Esophagus squamous epithelium (tissue), 5 donors: Measurements from ENCODE around the gene REV3L. TPM values are rescaled to one million over a fixed set of nuclear protein-coding genes. Genes with fewer than 3 reads are reported as not detected.

Source experiments
- DNase-seq: peaks from one replicate; lab custom pipeline; 2025; lab: John Stamatoyannopoulos, UW
- H3K27ac ChIP-seq, 4 donors: fragments of 200-600 bp; sonication (generic); one replicate each; pipeline ENCODE4 v1.5.1; 2016 to 2019; ENCODE audit warnings: mild to moderate bottlenecking in 1 of 4
- H3K27me3 ChIP-seq, 4 donors: fragments of 200-600 bp; sonication (generic); 1 replicate in 3 of 4; 2 replicates in 1 of 4; pipeline versions ENCODE4 v1.5.1 to v1.6.0; 2017 to 2021; ENCODE audit warnings: antibody characterized with exemption in 1 of 4
- H3K36me3 ChIP-seq, 3 donors: fragments of 200-600 bp; sonication (generic); one replicate each; pipeline ENCODE4 v1.5.1; 2016 to 2019
- H3K4me1 ChIP-seq, 3 donors: fragments of 200-600 bp; sonication (generic); one replicate each; pipeline ENCODE4 v1.5.1; 2017 to 2019
- H3K4me3 ChIP-seq, 4 donors: fragments of 200-600 bp; sonication (generic); 1 replicate in 3 of 4; 2 replicates in 1 of 4; pipeline ENCODE4 v1.5.1; 2016 to 2019; ENCODE audit warnings: mild to moderate bottlenecking in 2 of 4, moderate library complexity in 1 of 4
- H3K9me3 ChIP-seq, 3 donors: fragments of 200-600 bp; sonication (generic); one replicate each; pipeline ENCODE4 v1.5.1; 2016 to 2019
- POLR2A ChIP-seq, 4 donors: fragments of 450-650 bp; IDR thresholded peaks; one replicate each; pipeline ENCODE4 v1.6.1; 2017; ENCODE audit warnings: antibody characterized with exemption in 4 of 4, mild to moderate bottlenecking in 4 of 4, moderate library complexity in 3 of 4
- WGBS, 2 donors: methylation state at CpG; one replicate each; pipeline ENCODE4 v1.1.5; 2018; 5-methylcytosine and 5-hydroxymethylcytosine counted together
- intact Hi-C: fragments of 100-400 bp; cut with DNase I; formaldehyde crosslinking; loops from one replicate; pipeline ENCODE4 v1.15.0; 2022
- total RNA-seq, 4 donors: library from RNA; depleted of rRNA; stranded (reverse); fragments of >200 nt; gene quantifications; one replicate each; pipeline ENCODE4 v1.1.0, GENCODE V29; 2016
- TF ChIP-seq, protein P1 (sequence below), 6 experiments: fragments of 450-650 bp in 4 of 6; fragments of 200-600 bp in 2 of 6; sonication (generic) in 2 of 6; IDR thresholded peaks; one replicate each; pipeline ENCODE4 v1.5.1; 2016 to 2019; ENCODE audit warnings: antibody characterized with exemption in 6 of 6, mild to moderate bottlenecking in 4 of 6, moderate library complexity in 4 of 6
- donor health status: DM: yes; HTN: yes; CAD: no.

REV3L gene
- total RNA-seq, 4 donors from 2014 or later, result 7.0 to 47.1 (median 18.8) TPM

DNA sequence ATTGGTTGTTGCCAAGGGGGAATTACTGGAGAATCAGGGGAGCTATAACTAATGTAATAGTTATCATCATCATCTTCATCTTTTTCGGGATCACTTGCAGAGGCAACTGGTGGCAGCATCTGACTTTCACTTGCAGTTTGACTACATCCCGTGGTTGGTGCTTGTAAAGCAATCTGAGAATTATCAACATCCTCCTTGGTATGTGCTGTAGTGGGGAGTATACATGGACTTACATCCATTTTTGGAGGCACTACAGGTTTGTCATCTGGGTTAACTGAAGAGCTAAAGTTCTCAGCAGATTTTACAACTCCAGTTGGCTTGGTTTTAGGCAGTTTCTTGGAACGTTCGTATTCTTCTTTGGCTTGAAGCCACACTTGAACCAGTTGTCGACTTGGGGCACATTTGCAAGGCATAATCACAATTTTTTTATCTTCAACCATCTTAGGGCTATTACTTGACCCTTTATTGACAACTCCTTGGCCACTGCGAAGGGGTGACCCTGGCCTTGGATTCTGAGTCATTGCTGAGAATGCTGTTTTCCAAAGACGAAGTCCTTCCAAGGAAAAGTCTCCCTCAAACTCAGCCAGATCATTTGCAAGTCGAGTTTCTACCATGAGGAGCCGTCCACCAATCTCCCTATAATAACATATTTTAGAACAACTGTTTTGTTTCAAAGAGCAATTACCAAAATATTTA is 115.5 kb downstream of the REV3L start:
- TF ChIP-seq POLR2A (IDR thresholded peaks at IDR 0.05), result no peak
- TF ChIP-seq, protein P1, sequence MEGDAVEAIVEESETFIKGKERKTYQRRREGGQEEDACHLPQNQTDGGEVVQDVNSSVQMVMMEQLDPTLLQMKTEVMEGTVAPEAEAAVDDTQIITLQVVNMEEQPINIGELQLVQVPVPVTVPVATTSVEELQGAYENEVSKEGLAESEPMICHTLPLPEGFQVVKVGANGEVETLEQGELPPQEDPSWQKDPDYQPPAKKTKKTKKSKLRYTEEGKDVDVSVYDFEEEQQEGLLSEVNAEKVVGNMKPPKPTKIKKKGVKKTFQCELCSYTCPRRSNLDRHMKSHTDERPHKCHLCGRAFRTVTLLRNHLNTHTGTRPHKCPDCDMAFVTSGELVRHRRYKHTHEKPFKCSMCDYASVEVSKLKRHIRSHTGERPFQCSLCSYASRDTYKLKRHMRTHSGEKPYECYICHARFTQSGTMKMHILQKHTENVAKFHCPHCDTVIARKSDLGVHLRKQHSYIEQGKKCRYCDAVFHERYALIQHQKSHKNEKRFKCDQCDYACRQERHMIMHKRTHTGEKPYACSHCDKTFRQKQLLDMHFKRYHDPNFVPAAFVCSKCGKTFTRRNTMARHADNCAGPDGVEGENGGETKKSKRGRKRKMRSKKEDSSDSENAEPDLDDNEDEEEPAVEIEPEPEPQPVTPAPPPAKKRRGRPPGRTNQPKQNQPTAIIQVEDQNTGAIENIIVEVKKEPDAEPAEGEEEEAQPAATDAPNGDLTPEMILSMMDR (IDR thresholded peaks at IDR 0.05), result no peak
- Histone ChIP-seq H3K9me3 (no peaks in the 10 kb centered on the region), H3K4me1 (no peaks in the 10 kb centered on the region), H3K27me3 (no peaks in the 10 kb centered on the region), H3K36me3 (peaks cover 0 to 45% (median 0%) of the 10 kb centered on the region in 3 donors), H3K27ac (peak overlapping the region in 2 of 4 donors; percentile 35 to 38), H3K4me3 (no peak overlapping the region)
- 75 to 79% methylated on average over 9 of the region's 9 CpGs for WGBS, 2 donors
- intact Hi-C loops, result no loop called here
- DNase-seq, result no peak

DNA sequence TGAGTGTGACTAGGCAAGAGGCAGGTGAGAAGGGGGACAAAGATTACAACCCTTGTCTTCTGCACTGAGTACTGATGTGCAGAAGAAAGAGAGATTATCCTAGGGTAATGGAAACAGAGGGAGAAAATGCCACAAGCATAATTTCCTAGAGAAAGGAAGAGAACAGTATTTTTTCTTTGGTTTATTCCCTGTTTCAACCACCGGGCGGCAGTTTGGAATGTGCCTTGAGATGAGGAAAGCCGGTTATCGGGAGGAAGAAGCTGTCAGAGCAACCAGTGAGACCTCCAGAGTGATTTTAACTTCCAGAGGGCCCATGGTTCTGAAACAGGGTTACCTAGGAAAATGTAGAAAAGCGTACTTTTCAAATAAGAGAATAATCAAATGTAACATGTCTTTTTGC is 121.4 kb downstream of the REV3L start:
- Histone ChIP-seq H3K27ac (peak overlapping the region in 1 of 4 donors; percentile 16), H3K4me3 (no peak overlapping the region), H3K36me3 (peaks cover 0 to 36% (median 0%) of the 10 kb centered on the region in 3 donors), H3K9me3 (no peaks in the 10 kb centered on the region), H3K4me1 (no peaks in the 10 kb centered on the region), H3K27me3 (no peaks in the 10 kb centered on the region)
- no peak for TF ChIP-seq POLR2A (IDR thresholded peaks at IDR 0.05)
- TF ChIP-seq, protein P1 (IDR thresholded peaks at IDR 0.05), result peak in 5 of 6 experiments; percentile 15 to 50 (median 36)
- no peak for DNase-seq
- intact Hi-C loops, result no loop called here
- WGBS, 2 donors, result 52 to 60% methylated on average over 5 of the region's 5 CpGs

DNA sequence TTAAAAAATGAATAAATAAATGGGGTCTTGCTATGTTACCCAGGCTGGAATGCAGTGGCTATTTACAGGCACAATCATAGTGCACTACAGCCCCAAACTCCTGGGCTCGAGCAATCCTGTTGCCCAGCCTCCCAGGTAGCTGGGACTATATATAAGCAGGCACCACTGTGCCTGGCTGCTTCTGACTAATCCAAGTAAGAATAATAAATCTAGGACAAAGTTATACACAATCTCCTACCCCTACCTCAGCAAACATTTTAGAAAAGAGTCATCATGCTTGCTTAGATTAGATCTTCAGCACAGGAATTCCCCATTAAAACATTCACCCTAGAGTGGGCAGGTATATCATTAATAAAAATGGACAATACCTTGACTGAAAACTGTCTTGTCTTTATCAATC is 124.6 kb downstream of the REV3L start:
- H3K4me1 ChIP-seq, result no peaks in the 10 kb centered on the region
- H3K4me3 ChIP-seq, result no peak overlapping the region
- TF ChIP-seq POLR2A (IDR thresholded peaks at IDR 0.05), result no peak
- TF ChIP-seq, protein P1 (IDR thresholded peaks at IDR 0.05), result no peak
- peaks cover 0 to 59% (median 0%) of the 10 kb centered on the region in 3 donors for H3K36me3 ChIP-seq
- H3K27me3 ChIP-seq, result no peaks in the 10 kb centered on the region
- intact Hi-C loops, result no loop called here
- no peaks in the 10 kb centered on the region for H3K9me3 ChIP-seq
- 82 to 88% methylated on average over 1 of the region's 1 CpG for WGBS, 2 donors
- DNase-seq, result no peak
- no peak overlapping the region for H3K27ac ChIP-seq

DNA sequence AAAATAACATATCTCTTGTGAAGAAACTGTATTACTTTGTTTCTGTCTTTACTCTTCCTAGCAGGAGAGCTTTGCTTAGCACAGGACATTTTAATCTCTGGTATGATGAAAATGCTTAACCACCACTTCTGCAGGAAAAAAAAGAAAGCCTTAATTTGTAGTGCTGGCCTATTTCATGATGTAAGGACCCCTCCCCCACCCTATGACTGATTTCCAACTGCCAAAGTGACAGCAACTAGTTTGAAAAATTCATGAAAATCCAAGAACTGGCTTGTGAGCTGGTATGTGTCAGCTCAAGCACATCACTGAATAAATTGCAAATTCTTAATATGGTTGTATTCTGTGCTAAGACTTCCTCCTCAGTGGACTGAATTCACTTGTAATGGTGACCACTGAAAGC is 125.3 kb downstream of the REV3L start:
- no peak for TF ChIP-seq POLR2A (IDR thresholded peaks at IDR 0.05)
- TF ChIP-seq, protein P1 (IDR thresholded peaks at IDR 0.05), result no peak
- Histone ChIP-seq H3K4me3 (no peak overlapping the region), H3K9me3 (no peaks in the 10 kb centered on the region), H3K27ac (no peak overlapping the region), H3K4me1 (no peaks in the 10 kb centered on the region), H3K27me3 (no peaks in the 10 kb centered on the region), H3K36me3 (peaks cover 0 to 58% (median 0%) of the 10 kb centered on the region in 3 donors)
- no peak for DNase-seq
- intact Hi-C loops, result no loop called here

DNA sequence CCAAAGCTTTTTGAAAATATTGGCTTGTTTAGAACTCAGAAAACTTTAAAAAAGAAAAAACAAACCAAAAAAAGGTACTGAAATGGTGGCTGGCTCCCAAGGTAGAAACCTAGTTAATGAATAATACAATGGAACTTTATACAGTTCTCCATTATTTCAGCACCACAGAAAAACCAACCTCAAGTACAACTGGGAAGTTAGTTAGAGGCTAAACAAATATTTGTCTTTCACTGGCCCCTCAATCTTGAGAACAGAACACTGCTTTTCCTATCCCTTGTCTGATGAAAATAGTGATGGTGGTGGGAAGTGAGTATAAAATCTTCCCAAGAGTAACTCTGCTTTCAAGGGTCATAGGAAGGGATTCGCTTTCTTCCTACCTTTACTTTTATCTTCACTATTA is 126.5 kb downstream of the REV3L start:
- TF ChIP-seq, protein P1 (IDR thresholded peaks at IDR 0.05), result no peak
- TF ChIP-seq POLR2A (IDR thresholded peaks at IDR 0.05), result no peak
- Histone ChIP-seq H3K9me3 (no peaks in the 10 kb centered on the region), H3K27ac (no peak overlapping the region), H3K27me3 (no peaks in the 10 kb centered on the region), H3K36me3 (peaks cover 0 to 70% (median 0%) of the 10 kb centered on the region in 3 donors), H3K4me1 (no peaks in the 10 kb centered on the region), H3K4me3 (no peak overlapping the region)
- no peak for DNase-seq
- intact Hi-C loops, result no loop called here
- 93 to 100% methylated on average over 1 of the region's 1 CpG for WGBS, 2 donors
